Pancreas (tissue), 10 donors: ENCODE data around the gene CBLN2. TPM values are rescaled to one million over a fixed set of nuclear protein-coding genes. Genes with fewer than 3 reads are reported as not detected.

Experiments used
- ATAC-seq, 4 donors: fragments of 200-7000 bp; cut with Tn5 transposase; one replicate each; pipeline versions ENCODE4 v1.8.0 to v1.9.1; 2020; ENCODE audit warnings: mild to moderate bottlenecking in 4 of 4, moderate library complexity in 4 of 4
- DNase-seq, 6 donors: peaks; one replicate each; pipeline ENCODE4 v3.0.0-alpha.2; 2020
- FAIRE-seq: peaks from 2 replicates; lab custom pipeline; 2012; peaks lifted over from hg19 to GRCh38; lab: Jason Lieb, UNC
- H3K27ac ChIP-seq, 4 donors: fragments of 200-600 bp; sonication (generic); 1 replicate in 3 of 4; 2 replicates in 1 of 4; pipeline versions ENCODE4 v1.5.0 to v1.8.0; 2020
- H3K27me3 ChIP-seq, 4 donors: fragments of 200-600 bp; one replicate each; pipeline ENCODE4 v1.8.0; 2021
- H3K36me3 ChIP-seq, 3 donors: fragments of 200-600 bp; sonication (generic) in 1 of 3; one replicate each; pipeline versions ENCODE4 v1.5.0 to v1.8.0; 2020 to 2021
- H3K4me1 ChIP-seq, 3 donors: fragments of 200-600 bp; one replicate each; pipeline ENCODE4 v1.8.0; 2021
- H3K4me3 ChIP-seq, 4 donors: fragments of 200-600 bp; sonication (generic) in 2 of 4; one replicate each; pipeline versions ENCODE4 v1.5.0 to v1.8.0; 2020 to 2021
- H3K9me3 ChIP-seq, 4 donors: fragments of 200-600 bp; one replicate each; pipeline ENCODE4 v1.8.0; 2021
- WGBS, 2 donors: extraction: QIAGEN DNeasy Blood & Tissue Kit; methylation state at CpG; one replicate each; pipeline ENCODE4 v1.1.7; 2013; 5-methylcytosine and 5-hydroxymethylcytosine counted together
- intact Hi-C, 3 donors: fragments of 100-400 bp; cut with DNase I; formaldehyde crosslinking; loops; one replicate each; pipeline versions ENCODE4 v1.11.1 to v1.14.2; 2022
- polyA plus RNA-seq, 2 donors: library from polyadenylated mRNA; stranded (reverse); fragments of 200-250 nt; gene quantifications; one replicate each; pipeline ENCODE4 v1.2.3, GENCODE V29; 2013
- total RNA-seq, 6 donors: library from RNA; stranded (reverse); fragmentation: NEBNext Ultra II Directional in 4 of 6; extraction: Animal tissue kit (Norgen Biotek cat#: 25700) in 4 of 6; gene quantifications; one replicate each; pipeline versions ENCODE4 v1.2.1 to v1.2.4, GENCODE V29; 2021 to 2023
- TF ChIP-seq, protein P1 (sequence below), 4 donors: fragments of 200-600 bp; sonication (generic) in 3 of 4; IDR thresholded peaks; one replicate each; pipeline versions ENCODE4 v1.5.0 to v1.8.0; 2021; ENCODE audit warnings: antibody characterized with exemption in 4 of 4
- donor health status: healthy with polysubstance abuse.
- donor health status: DM: no; HTN: no; CAD: no; lungs with moderate emphysema.
- donor health status: DM: no; HTN: no; CAD: no.
- donor health status: control.
- donor health status: control.
- donor health status: Bipolar disorder and iron deficiency.
- donor health status: DM: yes; HTN: yes; CAD: no.
- donor health status: DM: no; HTN: no; CAD: no.
- donor health status: DM: no; HTN: no; CAD: no.
- donor health status: DM: yes; HTN: yes; CAD: no.

The CBLN2 gene
- total and polyA plus RNA-seq, 8 donors: 0.05 to 0.16 TPM; not detected in 6

DNA sequence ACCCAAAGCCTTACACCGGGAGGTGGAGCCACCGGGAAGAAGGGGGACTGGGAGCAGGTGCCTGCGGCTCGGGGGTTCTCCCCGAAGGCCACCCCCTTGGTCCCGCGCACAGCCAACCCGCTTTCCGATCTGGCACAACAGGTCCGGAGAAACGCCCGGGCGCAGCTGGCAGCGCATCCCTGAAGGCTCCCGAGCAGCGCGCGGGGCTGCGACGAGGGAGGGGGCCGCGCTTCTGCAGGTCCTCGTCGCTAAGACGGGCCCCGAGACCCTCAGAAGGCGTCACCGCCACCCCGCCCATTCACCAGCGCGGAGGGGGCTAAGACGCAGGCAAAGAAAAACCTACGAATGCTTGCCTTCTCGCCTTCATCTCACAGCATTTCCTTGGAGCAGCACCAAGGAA, 1.8 kb downstream of the CBLN2 start:
- H3K4me3 ChIP-seq: no peak overlapping the region
- whole genome bisulfite sequencing, 2 donors: 1% methylated on average over 25 to 34 of the region's 34 CpGs
- DNase-seq (peak in 2 of 6 donors; percentile 53), ATAC-seq (no peak), FAIRE-seq (no peak)
- H3K4me1 ChIP-seq: no peaks in the 10 kb centered on the region
- no peak overlapping the region for H3K27ac ChIP-seq
- intact Hi-C loops: no loop called here
- TF ChIP-seq, protein P1, sequence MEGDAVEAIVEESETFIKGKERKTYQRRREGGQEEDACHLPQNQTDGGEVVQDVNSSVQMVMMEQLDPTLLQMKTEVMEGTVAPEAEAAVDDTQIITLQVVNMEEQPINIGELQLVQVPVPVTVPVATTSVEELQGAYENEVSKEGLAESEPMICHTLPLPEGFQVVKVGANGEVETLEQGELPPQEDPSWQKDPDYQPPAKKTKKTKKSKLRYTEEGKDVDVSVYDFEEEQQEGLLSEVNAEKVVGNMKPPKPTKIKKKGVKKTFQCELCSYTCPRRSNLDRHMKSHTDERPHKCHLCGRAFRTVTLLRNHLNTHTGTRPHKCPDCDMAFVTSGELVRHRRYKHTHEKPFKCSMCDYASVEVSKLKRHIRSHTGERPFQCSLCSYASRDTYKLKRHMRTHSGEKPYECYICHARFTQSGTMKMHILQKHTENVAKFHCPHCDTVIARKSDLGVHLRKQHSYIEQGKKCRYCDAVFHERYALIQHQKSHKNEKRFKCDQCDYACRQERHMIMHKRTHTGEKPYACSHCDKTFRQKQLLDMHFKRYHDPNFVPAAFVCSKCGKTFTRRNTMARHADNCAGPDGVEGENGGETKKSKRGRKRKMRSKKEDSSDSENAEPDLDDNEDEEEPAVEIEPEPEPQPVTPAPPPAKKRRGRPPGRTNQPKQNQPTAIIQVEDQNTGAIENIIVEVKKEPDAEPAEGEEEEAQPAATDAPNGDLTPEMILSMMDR (IDR thresholded peaks at IDR 0.05): no peak
- H3K36me3 ChIP-seq: no peaks in the 10 kb centered on the region
- peaks cover 0 to 10% (median 4%) of the 10 kb centered on the region in 4 donors for H3K27me3 ChIP-seq
- no peaks in the 10 kb centered on the region for H3K9me3 ChIP-seq

DNA sequence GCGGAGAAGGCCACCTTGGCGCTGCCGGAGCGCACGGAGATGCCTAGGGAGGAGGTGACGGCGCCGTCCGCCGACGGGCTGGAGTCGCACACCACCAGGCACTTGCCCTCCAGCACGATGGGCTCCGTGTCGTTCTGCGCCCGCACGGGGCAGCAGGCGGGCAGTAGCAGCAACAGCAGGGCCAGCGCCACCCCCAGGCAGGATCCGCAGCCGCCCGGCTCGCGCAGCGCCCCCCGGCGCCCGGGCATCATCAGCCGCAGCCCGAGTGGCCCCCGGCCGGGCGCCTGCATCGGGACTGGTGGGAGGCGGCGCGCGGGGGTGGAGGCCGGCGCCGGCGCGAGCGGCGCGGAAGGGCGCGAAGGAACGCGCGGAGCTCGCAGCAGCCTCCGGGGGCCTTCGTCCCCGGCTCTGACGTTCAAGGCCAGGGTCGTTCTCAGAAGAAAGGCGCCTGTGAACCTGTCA, 2.2 kb downstream of the CBLN2 start:
- FAIRE-seq (no peak), DNase-seq (peak in 2 of 6 donors; percentile 49 to 52), ATAC-seq (no peak)
- 1 to 4% methylated on average over 39 to 59 of the region's 59 CpGs for WGBS, 2 donors
- TF ChIP-seq, protein P1 (IDR thresholded peaks at IDR 0.05): no peak
- no peak overlapping the region for H3K27ac ChIP-seq
- H3K4me1 ChIP-seq: no peaks in the 10 kb centered on the region
- no peaks in the 10 kb centered on the region for H3K36me3 ChIP-seq
- intact Hi-C loops: no loop called here
- no peak overlapping the region for H3K4me3 ChIP-seq
- H3K27me3 ChIP-seq: peaks cover 0 to 10% (median 4%) of the 10 kb centered on the region in 4 donors
- no peaks in the 10 kb centered on the region for H3K9me3 ChIP-seq

DNA sequence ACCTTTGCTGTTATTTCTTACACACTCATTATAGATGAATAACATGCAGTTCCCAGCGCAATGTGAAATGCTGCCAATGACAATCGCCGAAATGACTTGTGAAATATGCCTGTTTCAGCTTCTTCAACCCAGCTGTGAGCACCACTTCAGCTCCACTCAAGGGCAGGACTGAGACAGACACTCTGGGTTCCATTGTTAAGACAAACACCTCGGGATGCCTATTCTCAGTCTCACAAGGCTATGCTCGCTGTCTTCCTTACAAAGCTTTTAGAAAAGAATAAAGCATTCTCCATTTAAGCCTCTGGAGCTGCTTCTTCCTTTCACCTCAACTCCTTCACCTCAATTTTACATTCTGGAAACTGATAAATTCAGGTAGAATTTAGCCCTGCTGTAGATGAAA, 4.2 kb downstream of the CBLN2 start:
- no peak for ATAC-seq
- no peak for FAIRE-seq
- Histone ChIP-seq H3K27me3 (peaks cover 0 to 10% (median 4%) of the 10 kb centered on the region in 4 donors), H3K9me3 (no peaks in the 10 kb centered on the region), H3K4me3 (no peak overlapping the region), H3K27ac (no peak overlapping the region), H3K4me1 (no peaks in the 10 kb centered on the region), H3K36me3 (no peaks in the 10 kb centered on the region)
- WGBS, 2 donors: 37 to 50% methylated on average over 5 of the region's 5 CpGs
- TF ChIP-seq, protein P1 (IDR thresholded peaks at IDR 0.05): no peak
- DNase-seq: no peak
- intact Hi-C loops: no loop called here

DNA sequence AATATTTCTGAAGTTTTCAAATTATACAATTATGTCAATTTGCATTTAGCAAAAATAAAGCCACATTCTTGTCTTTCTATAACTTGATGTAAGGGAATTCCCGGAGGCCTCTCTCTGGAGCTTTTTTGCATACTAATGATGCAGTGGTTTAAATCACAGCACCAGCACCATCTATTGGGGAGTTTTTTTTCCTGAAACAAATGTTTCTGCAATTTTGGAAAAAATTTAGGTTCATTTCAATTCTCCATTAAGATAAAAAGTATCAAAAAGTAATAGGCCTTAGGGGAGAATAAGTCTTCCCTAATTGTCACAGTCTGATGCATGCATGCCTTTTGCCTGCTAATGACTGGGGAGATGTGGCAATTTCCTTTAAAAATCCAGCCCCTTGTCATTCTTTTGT, 13.5 kb downstream of the CBLN2 start:
- WGBS, 2 donors: 44 to 46% methylated on average over 1 of the region's 1 CpG
- Histone ChIP-seq H3K4me3 (no peak overlapping the region), H3K4me1 (no peaks in the 10 kb centered on the region), H3K27me3 (no peaks in the 10 kb centered on the region), H3K27ac (no peak overlapping the region), H3K36me3 (no peaks in the 10 kb centered on the region), H3K9me3 (no peaks in the 10 kb centered on the region)
- no peak for FAIRE-seq
- TF ChIP-seq, protein P1 (IDR thresholded peaks at IDR 0.05): no peak
- intact Hi-C loops: no loop called here
- ATAC-seq: no peak
- DNase-seq: no peak

DNA sequence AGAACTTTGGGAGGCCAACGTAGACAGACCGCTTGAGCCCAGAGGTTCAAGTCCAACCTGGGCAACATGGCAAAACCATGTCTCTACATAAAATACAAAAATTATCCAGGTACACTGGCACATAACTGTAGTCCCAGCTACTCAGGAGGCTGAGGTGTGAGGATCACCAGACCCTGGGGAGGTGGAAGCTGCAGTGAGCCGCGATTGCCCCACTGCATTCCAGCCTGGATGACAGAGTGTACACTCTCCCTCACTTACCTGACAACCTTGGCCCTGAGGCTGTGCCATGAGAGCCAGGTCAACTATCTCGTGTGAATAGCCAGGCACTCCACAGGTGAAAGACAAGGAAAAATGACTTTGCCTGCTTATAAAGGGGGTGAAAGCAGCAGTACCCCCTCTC, 39.3 kb downstream of the CBLN2 start:
- no peaks in the 10 kb centered on the region for H3K9me3 ChIP-seq
- no peaks in the 10 kb centered on the region for H3K4me1 ChIP-seq
- TF ChIP-seq, protein P1 (IDR thresholded peaks at IDR 0.05): no peak
- 57 to 64% methylated on average over 5 of the region's 5 CpGs for WGBS, 2 donors
- DNase-seq (no peak), FAIRE-seq (no peak), ATAC-seq (no peak)
- intact Hi-C loops: no loop called here
- H3K27ac ChIP-seq: no peak overlapping the region
- no peak overlapping the region for H3K4me3 ChIP-seq
- H3K36me3 ChIP-seq: no peaks in the 10 kb centered on the region
- no peaks in the 10 kb centered on the region for H3K27me3 ChIP-seq
